Measurements from ENCODE around the gene DAZAP1.
A peak's percentile ranks its signal among the peaks of the same experiment; 100 is the strongest.
"Not testable (repeated sequence)": the region's sequence is repeated elsewhere in the genome, so short reads cannot be mapped to it uniquely, and the experiment has no call there.

The DAZAP1 gene

DNA sequence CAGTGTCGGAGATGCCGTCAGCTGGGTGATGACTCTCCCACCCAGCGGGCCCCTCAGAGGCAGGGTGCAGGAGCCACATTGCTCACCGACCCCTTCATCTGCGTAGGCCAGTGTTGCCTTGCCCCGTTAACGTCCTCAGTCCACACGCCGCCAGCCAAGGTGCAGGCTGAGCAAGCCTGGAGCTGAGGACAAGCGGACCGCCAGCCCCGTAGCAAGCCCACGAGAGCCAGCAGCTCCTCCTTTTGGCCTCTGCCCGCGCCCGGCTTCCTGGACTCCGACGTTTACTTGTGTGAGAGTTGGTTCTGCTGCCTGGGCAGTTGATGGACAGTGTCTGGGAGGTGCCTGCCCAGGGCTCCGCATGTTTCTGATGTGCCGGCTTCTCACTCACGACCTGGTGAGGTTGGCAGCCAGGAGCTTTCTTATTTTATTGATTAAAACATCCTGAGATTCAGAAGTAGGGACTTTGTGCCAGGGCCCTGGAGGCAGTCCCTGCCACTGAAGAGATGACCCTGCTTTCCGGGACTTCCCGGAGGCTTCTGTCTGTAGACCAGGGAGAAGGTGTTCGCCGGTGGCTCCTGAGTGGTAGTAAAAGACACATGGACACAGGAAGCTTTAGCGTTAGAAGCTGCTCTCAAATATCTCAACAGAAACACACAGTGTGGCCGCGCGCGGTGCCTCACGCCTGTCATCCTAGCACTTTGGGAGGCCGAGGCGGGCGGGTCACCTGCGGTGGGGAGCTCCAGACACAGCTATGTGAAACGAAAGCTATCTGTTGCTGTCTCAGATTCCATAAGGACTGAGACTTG lies 5.8 kb downstream of the DAZAP1 start:
- H3K36me3 ChIP-seq (ENCODE audit: insufficient read depth, low read length) = no peaks in the 10 kb centered on the region
- 0 out of 2 replicates have a peak overlapping the region, but pooled peaks have one; percentile 16 for H3K27ac ChIP-seq (ENCODE audit: low read depth, low read length)
- H3K4me3 ChIP-seq (ENCODE audit: low read depth, low read length) = no peak overlapping the region
- peaks cover 93% of the 10 kb centered on the region for H3K79me2 ChIP-seq (ENCODE audit: control insufficient read depth, insufficient read depth, low read length, unreplicated experiment)
- H2AFZ ChIP-seq (ENCODE audit: low read length, unreplicated experiment) = no peak overlapping the region
- H3K4me1 ChIP-seq (ENCODE audit: control insufficient read depth, insufficient read depth, low read length, unreplicated experiment) = peaks cover 45% of the 10 kb centered on the region
- H3K27me3 ChIP-seq (ENCODE audit: insufficient read depth, low read length) = no peaks in the 10 kb centered on the region

GRCh38 chr19:1416014-1416841 lies 8.8 kb downstream of the DAZAP1 start:
- peak overlapping the region; percentile 93 for H3K27ac ChIP-seq (ENCODE audit: low read depth, low read length)
- H3K36me3 ChIP-seq (ENCODE audit: insufficient read depth, low read length) = no peaks in the 10 kb centered on the region
- peak overlapping the region; percentile 35 for H3K4me3 ChIP-seq (ENCODE audit: low read depth, low read length)
- H3K79me2 ChIP-seq (ENCODE audit: control insufficient read depth, insufficient read depth, low read length, unreplicated experiment) = peaks cover 85% of the 10 kb centered on the region
- H3K4me1 ChIP-seq (ENCODE audit: control insufficient read depth, insufficient read depth, low read length, unreplicated experiment) = peaks cover 26% of the 10 kb centered on the region
- no peaks in the 10 kb centered on the region for H3K27me3 ChIP-seq (ENCODE audit: insufficient read depth, low read length)
- no peak overlapping the region for H2AFZ ChIP-seq (ENCODE audit: low read length, unreplicated experiment)

DNA sequence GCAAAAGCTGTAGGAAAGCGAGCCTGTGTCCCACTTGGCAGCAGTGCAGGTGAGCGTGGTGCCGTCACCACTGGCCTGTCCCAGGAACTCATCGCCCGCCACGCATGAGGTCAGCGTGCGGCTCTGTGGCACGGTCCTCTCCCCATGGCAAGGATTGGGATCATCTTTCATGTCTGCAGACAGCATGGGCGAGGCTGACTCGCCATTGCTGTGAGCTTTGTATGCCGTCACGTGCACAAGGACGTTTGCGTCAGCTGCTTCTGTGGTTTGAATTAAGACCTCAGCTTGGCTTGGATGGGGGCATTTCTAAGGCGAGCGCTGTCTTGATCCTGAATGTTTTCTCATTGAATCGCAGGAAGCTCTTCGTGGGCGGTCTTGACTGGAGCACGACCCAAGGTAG lies 9.8 kb downstream of the DAZAP1 start:
- Histone ChIP-seq H3K4me1 (ENCODE audit: control insufficient read depth, insufficient read depth, low read length, unreplicated experiment) (peaks cover 20% of the 10 kb centered on the region), H3K27ac (ENCODE audit: low read depth, low read length) (0 out of 2 replicates have a peak overlapping the region, but pooled peaks have one; percentile 93), H3K27me3 (ENCODE audit: insufficient read depth, low read length) (no peaks in the 10 kb centered on the region), H3K36me3 (ENCODE audit: insufficient read depth, low read length) (no peaks in the 10 kb centered on the region), H3K79me2 (ENCODE audit: control insufficient read depth, insufficient read depth, low read length, unreplicated experiment) (peaks cover 76% of the 10 kb centered on the region), H3K4me3 (ENCODE audit: low read depth, low read length) (no peak overlapping the region), H2AFZ (ENCODE audit: low read length, unreplicated experiment) (no peak overlapping the region)

- no peak overlapping the region for H2AFZ ChIP-seq (ENCODE audit: low read length, unreplicated experiment)
- H3K27ac ChIP-seq (ENCODE audit: low read depth, low read length) = no peak overlapping the region
- H3K79me2 ChIP-seq (ENCODE audit: control insufficient read depth, insufficient read depth, low read length, unreplicated experiment) = peaks cover 68% of the 10 kb centered on the region
- H3K4me1 ChIP-seq (ENCODE audit: control insufficient read depth, insufficient read depth, low read length, unreplicated experiment) = peaks cover 20% of the 10 kb centered on the region
- H3K27me3 ChIP-seq (ENCODE audit: insufficient read depth, low read length) = no peaks in the 10 kb centered on the region
- H3K36me3 ChIP-seq (ENCODE audit: insufficient read depth, low read length) = no peaks in the 10 kb centered on the region
- no peak overlapping the region for H3K4me3 ChIP-seq (ENCODE audit: low read depth, low read length)
Observed at GRCh38 chr19:1417681-1418495, 10.5 kb downstream of the DAZAP1 start.

DNA sequence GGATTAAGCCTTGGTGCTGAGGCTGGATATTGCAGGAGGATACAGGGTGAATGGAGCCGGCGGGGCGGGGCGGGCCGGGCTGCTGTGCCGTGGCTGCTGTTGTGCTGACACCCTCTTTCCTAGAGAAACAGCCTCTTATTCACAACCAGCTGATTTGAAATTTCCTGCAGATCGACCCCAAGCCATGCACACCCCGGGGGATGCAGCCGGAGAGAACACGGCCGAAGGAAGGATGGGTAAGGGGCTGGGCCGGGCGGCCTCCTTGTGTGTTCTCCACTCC lies 11.1 kb downstream of the DAZAP1 start:
- Histone ChIP-seq H3K27ac (ENCODE audit: low read depth, low read length) (no peak overlapping the region), H3K4me1 (ENCODE audit: control insufficient read depth, insufficient read depth, low read length, unreplicated experiment) (peaks cover 20% of the 10 kb centered on the region), H3K36me3 (ENCODE audit: insufficient read depth, low read length) (no peaks in the 10 kb centered on the region), H3K27me3 (ENCODE audit: insufficient read depth, low read length) (no peaks in the 10 kb centered on the region), H3K4me3 (ENCODE audit: low read depth, low read length) (no peak overlapping the region), H3K79me2 (ENCODE audit: control insufficient read depth, insufficient read depth, low read length, unreplicated experiment) (peaks cover 67% of the 10 kb centered on the region), H2AFZ (ENCODE audit: low read length, unreplicated experiment) (no peak overlapping the region)

- H3K27me3 ChIP-seq (ENCODE audit: insufficient read depth, low read length) = no peaks in the 10 kb centered on the region
- no peak overlapping the region for H2AFZ ChIP-seq (ENCODE audit: low read length, unreplicated experiment)
- peaks cover 61% of the 10 kb centered on the region for H3K79me2 ChIP-seq (ENCODE audit: control insufficient read depth, insufficient read depth, low read length, unreplicated experiment)
- H3K4me1 ChIP-seq (ENCODE audit: control insufficient read depth, insufficient read depth, low read length, unreplicated experiment) = peaks cover 20% of the 10 kb centered on the region
- no peak overlapping the region for H3K27ac ChIP-seq (ENCODE audit: low read depth, low read length)
- H3K4me3 ChIP-seq (ENCODE audit: low read depth, low read length) = no peak overlapping the region
- no peaks in the 10 kb centered on the region for H3K36me3 ChIP-seq (ENCODE audit: insufficient read depth, low read length)
Observed at GRCh38 chr19:1418951-1419738, 11.8 kb downstream of the DAZAP1 start.

GRCh38 chr19:1420085-1420484 lies 12.7 kb downstream of the DAZAP1 start:
- peaks cover 16% of the 10 kb centered on the region for H3K4me1 ChIP-seq (ENCODE audit: control insufficient read depth, insufficient read depth, low read length, unreplicated experiment)
- H3K4me3 ChIP-seq (ENCODE audit: low read depth, low read length); H3K36me3 ChIP-seq (ENCODE audit: insufficient read depth, low read length); H2AFZ ChIP-seq (ENCODE audit: low read length, unreplicated experiment); H3K27me3 ChIP-seq (ENCODE audit: insufficient read depth, low read length); H3K27ac ChIP-seq (ENCODE audit: low read depth, low read length): not testable (repeated sequence)
- H3K79me2 ChIP-seq (ENCODE audit: control insufficient read depth, insufficient read depth, low read length, unreplicated experiment) = peaks cover 58% of the 10 kb centered on the region

DNA sequence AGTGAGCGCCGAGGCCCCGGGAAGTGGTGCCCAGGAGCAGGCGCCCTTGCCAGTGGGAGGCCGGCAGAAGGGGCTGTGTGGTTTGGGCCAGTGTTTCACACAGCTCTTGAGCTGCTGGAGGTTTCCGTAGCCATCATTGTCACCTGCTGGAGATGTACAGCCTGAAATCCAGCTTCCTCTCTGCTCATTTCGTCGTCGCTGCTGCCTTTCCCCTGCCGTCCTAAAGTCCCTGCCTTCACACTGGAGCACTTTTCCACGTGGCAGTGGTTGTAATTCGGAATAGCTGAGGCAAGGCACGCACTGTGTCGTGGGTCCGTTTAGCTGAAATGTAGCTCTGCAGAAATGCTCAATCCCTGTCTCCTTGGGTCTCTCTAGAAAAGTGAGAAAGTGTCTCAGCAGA lies 13.2 kb downstream of the DAZAP1 start:
- no peak overlapping the region for H3K4me3 ChIP-seq (ENCODE audit: low read depth, low read length)
- H2AFZ ChIP-seq (ENCODE audit: low read length, unreplicated experiment) = no peak overlapping the region
- no peaks in the 10 kb centered on the region for H3K27me3 ChIP-seq (ENCODE audit: insufficient read depth, low read length)
- H3K4me1 ChIP-seq (ENCODE audit: control insufficient read depth, insufficient read depth, low read length, unreplicated experiment) = peaks cover 14% of the 10 kb centered on the region
- H3K27ac ChIP-seq (ENCODE audit: low read depth, low read length) = no peak overlapping the region
- H3K79me2 ChIP-seq (ENCODE audit: control insufficient read depth, insufficient read depth, low read length, unreplicated experiment) = peaks cover 58% of the 10 kb centered on the region
- no peaks in the 10 kb centered on the region for H3K36me3 ChIP-seq (ENCODE audit: insufficient read depth, low read length)

GRCh38 chr19:1421218-1421957 lies 14.0 kb downstream of the DAZAP1 start:
- peaks cover 51% of the 10 kb centered on the region for H3K79me2 ChIP-seq (ENCODE audit: control insufficient read depth, insufficient read depth, low read length, unreplicated experiment)

More at GRCh38 chr19:1421218-1421957, 14.0 kb downstream of the DAZAP1 start:
- Histone ChIP-seq H3K27ac (ENCODE audit: low read depth, low read length) (no peak overlapping the region), H3K4me1 (ENCODE audit: control insufficient read depth, insufficient read depth, low read length, unreplicated experiment) (peaks cover 6% of the 10 kb centered on the region), H2AFZ (ENCODE audit: low read length, unreplicated experiment) (no peak overlapping the region), H3K36me3 (ENCODE audit: insufficient read depth, low read length) (peaks cover 3% of the 10 kb centered on the region; the same call in 1 of the 2 replicates), H3K4me3 (ENCODE audit: low read depth, low read length) (no peak overlapping the region), H3K27me3 (ENCODE audit: insufficient read depth, low read length) (no peaks in the 10 kb centered on the region)

All from ACC112 (cell line).